HG02884 (cell line): ENCODE data around the gene ADPRS.

Source experiments
- ATAC-seq: cut with Tn5 transposase; IDR thresholded peaks from one replicate; pipeline ENCODE4 v1.9.1; 2021; ENCODE audit warnings: mild to moderate bottlenecking, moderate library complexity; ENCODE audit not compliant: unreplicated experiment

ADPRS gene

GRCh38 chr1:36086529-36087232, 2.0 kb upstream of the ADPRS start:
- no peak for ATAC-seq

DNA sequence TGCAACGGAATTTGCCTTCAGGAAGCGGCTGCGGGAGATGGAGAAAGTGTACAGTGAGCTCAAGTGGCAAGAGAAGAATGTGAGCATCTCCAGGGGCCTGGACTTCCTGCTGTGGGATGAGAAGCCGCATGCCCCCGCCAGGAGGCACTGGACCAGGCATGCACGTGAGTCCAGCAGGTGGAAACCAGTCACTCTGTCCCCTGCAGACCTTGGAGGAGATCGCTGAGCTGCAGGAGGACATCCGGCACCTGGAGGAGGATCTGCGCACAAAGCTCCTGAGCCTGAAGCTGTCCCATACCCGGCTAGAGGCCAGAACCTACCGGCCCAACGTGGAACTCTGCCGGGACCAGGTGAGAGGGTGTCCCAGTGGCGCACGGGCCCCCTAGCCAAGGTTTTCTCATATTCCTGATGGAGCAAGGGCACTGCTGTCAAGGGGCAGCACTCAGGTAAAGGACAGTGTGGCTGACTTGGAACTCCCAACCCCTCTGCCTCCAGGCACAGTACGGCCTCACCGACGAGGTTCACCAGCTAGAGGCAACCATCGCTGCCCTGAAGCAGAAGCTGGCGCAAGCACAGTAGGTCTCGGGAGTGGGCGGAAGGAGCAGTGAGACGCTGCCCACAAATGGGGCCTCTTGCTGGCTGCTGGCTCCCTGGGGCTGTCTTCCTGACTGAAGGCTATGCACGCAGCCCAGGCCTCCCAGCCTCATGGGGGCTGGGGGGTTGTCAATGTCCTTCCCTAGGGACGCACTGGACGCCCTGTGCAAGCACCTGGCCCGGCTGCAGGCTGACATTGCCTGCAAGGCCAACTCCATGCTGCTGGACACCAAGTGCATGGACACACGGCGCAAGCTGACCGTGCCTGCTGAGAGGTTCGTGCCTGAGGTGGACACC, 1.2 kb upstream of the ADPRS start:
- no peak for ATAC-seq

DNA sequence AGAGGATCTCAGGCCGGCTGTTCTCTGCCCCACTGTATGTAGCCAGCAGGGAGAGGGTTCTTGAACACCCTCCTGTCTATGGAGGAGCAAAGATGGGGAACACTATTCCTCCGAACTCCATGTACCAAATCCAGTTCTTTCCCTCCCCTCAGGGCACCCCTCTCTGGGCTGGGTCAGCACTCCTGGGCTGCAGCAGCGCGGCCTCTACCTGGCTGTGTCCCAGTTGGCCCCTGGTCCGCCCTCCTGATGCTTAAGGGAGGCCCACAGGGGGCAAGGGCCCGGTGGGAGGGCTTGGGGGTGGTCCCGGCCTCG, 471 bp upstream of the ADPRS start:
- no peak for ATAC-seq

GRCh38 chr1:36089393-36090121, 865 bp downstream of the ADPRS start:
- peak; percentile 10 for ATAC-seq

GRCh38 chr1:36091141-36091540, 2.4 kb downstream of the ADPRS start:
- ATAC-seq: no peak

- no peak for ATAC-seq
These were observed 3.0 kb downstream of the ADPRS start for GRCh38 chr1:36091698-36092097.

- no peak for ATAC-seq
These were observed 3.6 kb downstream of the ADPRS start for GRCh38 chr1:36092166-36092797.

DNA sequence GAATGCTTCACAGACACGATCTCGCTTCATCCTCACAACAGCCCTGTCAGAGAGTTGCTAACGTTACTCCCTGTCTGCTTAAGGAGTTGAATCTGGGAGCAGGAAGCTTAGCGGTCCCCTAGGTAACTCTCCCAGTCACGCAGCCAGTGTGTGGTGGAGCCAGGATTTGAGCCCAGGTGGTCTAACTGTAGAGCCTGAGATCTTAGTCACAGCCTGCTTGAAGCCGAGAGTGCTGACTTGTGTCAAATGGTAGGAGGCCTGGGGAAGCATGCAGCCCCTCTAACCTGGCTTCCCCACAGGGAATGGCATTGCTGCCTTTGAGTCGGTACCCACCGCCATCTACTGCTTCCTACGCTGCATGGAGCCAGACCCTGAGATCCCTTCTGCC, 4.1 kb downstream of the ADPRS start:
- ATAC-seq: no peak

- ATAC-seq: no peak
These were observed 4.5 kb downstream of the ADPRS start for GRCh38 chr1:36093226-36093625.

DNA sequence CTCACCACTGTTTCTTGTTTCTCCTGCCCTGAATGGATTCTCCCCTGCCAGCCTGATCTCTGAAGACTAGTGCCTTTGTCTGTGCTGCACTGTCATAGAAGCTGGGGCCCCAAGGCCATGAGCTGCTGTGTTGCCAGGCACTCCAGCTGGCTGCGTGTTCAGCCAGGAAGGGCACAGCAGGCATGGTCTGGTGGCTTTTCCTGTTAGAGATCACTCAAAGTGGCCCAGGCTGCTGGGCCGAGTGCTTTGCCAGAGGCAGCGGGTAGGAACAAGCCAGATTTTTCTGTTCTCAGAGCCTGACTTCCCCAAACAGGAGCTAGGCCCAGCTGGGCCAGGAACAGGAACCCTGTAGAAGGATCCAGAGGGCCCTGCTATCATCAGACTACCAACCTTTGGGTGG, 5.2 kb downstream of the ADPRS start:
- no peak for ATAC-seq

DNA sequence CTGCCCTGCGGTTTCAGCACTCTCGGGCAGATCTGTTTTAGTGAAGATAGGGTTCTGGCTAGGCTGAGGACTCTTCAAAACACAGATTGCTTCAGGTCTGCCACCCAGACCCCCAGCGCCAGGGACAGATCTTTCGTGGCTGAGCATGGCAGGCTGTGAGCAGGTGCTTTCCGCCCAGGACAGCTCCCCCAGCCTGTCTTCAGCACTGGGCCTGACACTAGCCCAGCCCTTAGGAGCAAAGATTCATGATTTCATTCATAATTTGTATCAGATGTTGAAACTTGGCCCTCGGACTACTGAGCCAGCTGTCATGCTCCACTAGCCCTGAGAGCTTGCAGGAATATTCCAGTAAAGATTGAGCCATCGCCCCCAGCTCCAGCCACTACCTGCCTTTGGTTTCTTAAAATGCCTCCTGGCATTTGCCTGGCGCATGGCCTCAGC, 5.9 kb downstream of the ADPRS start:
- ATAC-seq: no peak

DNA sequence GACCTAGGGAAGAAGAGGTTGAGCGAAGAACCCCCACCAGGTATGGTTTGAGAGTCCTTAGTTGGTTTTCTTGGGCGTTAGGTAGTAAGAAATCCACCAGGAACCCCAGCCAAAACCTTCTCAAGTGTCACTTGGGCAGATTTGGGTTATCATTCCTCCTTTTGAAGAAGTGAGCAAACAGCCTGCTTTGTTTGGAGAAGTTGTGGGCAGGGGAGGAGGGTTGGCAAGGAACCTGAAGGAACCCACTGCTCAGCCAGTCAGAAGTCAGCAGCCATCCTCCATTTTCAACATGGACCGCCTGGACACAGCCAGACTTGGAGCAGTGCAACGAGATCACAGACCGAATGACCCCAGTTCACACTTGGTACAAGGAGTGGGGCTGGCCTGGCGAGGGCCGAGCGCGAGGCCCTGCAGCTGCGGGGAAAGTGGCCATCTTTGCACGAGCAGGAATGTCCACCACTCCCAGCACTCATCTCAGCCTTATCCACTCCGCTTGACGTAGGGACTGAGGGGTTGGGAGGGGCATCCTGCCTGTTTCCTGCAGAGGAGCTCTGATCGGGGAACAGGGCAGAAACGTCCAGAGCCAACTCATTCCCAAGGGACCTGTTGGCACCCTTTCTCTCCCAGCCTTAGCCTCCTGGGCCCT, 7.2 kb downstream of the ADPRS start:
- ATAC-seq: no peak

DNA sequence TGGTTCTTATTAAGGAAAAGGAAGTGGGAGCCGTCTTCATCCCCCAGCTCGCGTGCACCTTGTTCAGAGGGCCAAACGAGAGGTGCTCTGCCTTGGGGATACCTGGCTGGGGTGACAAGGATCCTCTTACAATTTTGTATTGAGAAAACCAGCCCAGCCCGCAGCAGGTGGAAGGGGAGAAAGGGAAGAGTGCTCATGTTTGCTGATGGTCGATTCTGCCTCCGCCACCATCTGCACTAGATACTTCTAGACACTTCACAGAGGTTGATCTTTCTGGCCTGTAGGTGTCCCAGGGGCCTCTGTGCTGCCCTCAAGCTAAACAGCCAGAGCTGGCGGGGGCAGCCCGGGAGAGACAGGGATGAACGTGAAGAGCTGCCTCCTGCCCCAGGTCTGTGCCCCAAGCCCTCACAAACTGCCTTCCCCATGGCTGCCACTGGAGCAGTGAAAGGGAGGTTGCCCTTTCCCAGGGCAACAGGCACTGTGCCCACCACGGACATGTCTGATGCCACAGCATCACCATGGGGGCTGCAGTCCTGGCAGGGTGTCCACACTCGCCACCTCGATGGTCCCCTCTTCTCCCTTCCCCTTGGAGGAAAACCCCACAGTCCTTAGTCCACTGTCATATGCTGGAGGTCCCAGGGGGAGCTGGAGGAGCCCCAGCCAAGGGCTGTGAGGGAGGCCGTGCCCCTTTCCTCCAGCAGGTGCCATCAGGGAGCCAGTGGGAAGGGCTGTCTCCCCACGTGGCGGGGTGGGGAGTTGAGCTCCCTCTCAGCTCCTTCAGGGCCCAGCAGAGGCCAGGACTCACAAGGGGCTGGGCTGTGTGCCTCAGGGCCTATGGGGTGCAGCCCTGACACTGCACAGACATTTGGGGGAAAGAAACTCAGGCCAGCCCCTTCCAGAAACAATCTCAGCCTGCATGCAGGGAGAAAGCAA, 8.1 kb downstream of the ADPRS start:
- no peak for ATAC-seq

DNA sequence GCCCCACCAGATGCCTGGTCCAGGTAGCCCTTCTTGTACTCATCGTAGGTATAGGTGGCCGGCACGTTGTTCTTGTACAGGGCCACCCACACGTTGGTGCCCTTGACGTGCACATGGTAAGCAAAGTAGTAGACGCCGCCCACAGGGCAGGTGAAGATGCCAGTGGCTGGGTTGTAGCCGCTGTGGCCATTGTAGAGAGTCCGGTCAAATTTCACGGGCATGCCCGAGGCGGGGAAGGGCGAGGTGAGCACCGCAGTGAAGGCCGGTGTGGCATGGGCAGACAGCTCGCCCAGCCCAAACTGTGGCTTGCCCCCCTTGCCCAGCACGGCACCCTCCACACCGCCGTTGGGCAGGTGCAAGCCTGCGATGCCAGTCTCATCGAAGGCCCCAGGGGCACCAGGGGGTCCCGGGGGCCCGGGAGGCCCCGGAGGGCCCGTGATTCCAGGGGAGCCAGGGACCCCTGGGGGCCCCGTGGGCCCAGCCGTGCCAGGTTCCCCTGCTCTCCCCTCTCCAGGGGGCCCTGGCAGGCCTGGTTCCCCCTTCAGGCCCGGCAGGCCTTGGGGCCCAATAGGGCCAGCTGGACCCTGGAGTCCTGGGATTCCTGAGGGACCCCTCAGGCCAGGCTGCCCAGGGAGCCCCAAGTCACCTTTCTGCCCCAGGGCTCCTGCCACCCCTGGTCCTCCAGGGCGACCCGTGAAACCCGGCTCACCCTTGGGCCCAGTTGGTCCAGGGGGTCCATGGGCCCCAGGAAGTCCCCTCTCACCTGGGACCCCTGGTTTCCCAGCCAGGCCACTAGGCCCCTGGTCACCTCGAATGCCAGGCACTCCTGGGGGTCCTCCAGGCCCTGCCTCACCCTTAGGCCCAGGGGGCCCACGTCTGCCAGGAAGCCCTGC, 9.2 kb downstream of the ADPRS start:
- no peak for ATAC-seq

- no peak for ATAC-seq
These were observed 10.1 kb downstream of the ADPRS start for GRCh38 chr1:36098650-36099365.

DNA sequence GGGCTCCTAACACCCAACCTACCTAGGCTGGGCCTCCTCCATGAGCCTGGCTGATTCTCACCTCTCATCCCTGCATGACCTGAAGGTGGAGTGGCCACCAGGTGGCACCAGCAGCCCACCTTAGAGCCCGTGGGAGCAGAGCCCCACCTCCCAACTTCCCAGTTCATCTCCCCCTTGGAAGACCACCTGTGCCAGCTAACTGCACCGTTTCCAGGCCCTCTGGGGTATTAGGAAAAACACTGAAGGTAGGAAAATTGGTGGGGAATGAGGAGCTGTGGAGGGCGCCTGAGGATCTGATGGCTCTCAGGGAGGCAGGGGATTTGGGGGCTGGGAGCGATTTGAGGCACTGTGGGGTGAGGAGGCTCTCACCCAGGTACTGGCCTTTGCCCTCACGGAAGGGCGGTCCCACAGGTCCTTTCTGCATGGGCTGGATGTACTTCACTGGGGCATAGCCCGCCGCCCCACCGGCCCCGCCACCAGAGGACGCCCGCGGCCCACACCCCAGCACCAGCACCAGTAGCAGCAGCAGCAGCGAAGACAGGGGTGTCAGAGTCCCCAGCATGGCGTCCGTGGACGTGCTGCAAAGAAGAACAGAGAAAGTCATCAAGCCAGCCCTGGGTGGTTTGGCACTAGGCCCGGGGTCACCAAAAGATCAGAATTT, 11.1 kb downstream of the ADPRS start:
- no peak for ATAC-seq

DNA sequence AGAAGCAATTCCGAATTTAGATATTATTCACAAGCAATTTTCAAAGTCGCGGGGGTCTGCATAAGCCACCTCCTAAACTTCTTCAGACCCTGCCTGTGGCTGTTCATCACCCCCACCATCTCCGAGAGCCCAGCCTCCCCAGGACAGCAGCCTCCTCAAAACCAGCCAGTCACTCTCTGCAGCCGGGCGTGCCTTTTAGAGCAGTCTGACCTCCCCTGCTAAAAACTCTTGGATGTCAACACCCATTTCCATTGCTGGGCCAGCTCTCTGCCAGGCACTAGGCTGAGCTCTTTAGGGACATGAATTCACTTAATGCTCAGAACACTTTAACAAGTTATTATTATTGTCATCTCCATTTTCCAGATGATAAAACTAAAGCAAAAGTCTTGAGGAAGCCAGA, 11.7 kb downstream of the ADPRS start:
- no peak for ATAC-seq

DNA sequence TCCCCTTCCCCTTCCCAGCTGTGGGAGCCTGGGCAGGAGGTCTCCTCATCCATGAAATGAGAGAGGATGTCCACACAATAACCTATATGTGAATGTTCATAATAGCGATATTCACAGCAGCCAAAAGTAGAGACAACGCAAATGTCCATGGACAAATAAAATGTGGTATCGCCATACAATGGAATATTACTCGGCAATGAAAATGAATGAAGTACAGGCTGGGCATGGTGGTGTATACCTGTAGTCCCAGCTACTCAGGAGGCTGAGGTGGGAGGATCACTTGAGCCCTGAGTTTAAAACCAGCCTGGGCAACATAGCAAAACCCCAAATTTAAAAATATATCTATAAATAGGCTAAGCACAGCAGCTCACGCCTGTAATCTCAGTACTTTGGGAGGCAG, 12.9 kb downstream of the ADPRS start:
- no peak for ATAC-seq
